ENCODE measurements around the gene APOD. TPM values are rescaled to one million over a fixed set of nuclear protein-coding genes. Genes with fewer than 3 reads are reported as not detected.

Gene APOD
- total RNA-seq, 1 experiment from 2014 or later: 104 TPM

Small RNA genes lying within 50 kb of the gene (small RNA-seq; reads per million reads assigned to genes)
- gene RN7SL73P: 0 reads per million in 2 experiments
- gene RNU6ATAC24P: 0 reads per million in 2 experiments

Other genes starting within 250 kb of the APOD start
- gene ACAP2, start 140.9 kb downstream of the APOD start, total RNA-seq (2014; rRNA removed; shearing (Covaris generic)): 71.4 and 84.7 TPM in 2 replicates
- gene PPP1R2, start 40.6 kb downstream of the APOD start, total RNA-seq (2014; rRNA removed; shearing (Covaris generic)): 51.6 and 99.2 TPM in 2 replicates
- gene MUC20, start 137.0 kb upstream of the APOD start, total RNA-seq (2014; rRNA removed; shearing (Covaris generic)): not detected in 2 replicates
- not detected in 2 replicates for gene MUC4, start 228.0 kb upstream of the APOD start, total RNA-seq (2014; rRNA removed; shearing (Covaris generic))